NCI-H2029 treated with DMSO at 0.1 percent for 48 hours (cell line): ENCODE data around the gene CR1L.
"Not testable (repeated sequence)": the region's sequence is repeated elsewhere in the genome, so short reads cannot be mapped to it uniquely, and the experiment has no call there.

ENCODE experiments used
- DNase-seq: peaks from one replicate; lab custom pipeline; 2025; lab: John Stamatoyannopoulos, UW

Gene CR1L

GRCh38 chr1:207682872-207683434 lies 38.0 kb downstream of the CR1L start:
- not testable (repeated sequence) for DNase-seq

- DNase-seq = not testable (repeated sequence)
Observed at GRCh38 chr1:207690551-207690950, 45.6 kb downstream of the CR1L start.

- DNase-seq = no peak
Observed at GRCh38 chr1:207691010-207691409, 46.1 kb downstream of the CR1L start.

GRCh38 chr1:207691841-207692240 lies 46.9 kb downstream of the CR1L start:
- DNase-seq = no peak

GRCh38 chr1:207692291-207692690 lies 47.4 kb downstream of the CR1L start:
- not testable (repeated sequence) for DNase-seq

GRCh38 chr1:207695891-207696290 lies 51.0 kb downstream of the CR1L start:
- no peak for DNase-seq

GRCh38 chr1:207698822-207699483 lies 54.0 kb downstream of the CR1L start:
- peak; percentile 32 for DNase-seq

GRCh38 chr1:207702317-207702716 lies 57.4 kb downstream of the CR1L start:
- no peak for DNase-seq

- no peak for DNase-seq
Observed at GRCh38 chr1:207703712-207704111, 58.8 kb downstream of the CR1L start.

- not testable (repeated sequence) for DNase-seq
Observed at GRCh38 chr1:207708004-207708403, 63.1 kb downstream of the CR1L start.

- no peak for DNase-seq
Observed at GRCh38 chr1:207711285-207711684, 66.4 kb downstream of the CR1L start.

GRCh38 chr1:207712701-207713100 lies 67.8 kb downstream of the CR1L start:
- DNase-seq = not testable (repeated sequence)

GRCh38 chr1:207713529-207713928 lies 68.6 kb downstream of the CR1L start:
- DNase-seq = no peak

GRCh38 chr1:207719234-207719633 lies 74.3 kb downstream of the CR1L start:
- DNase-seq = no peak

GRCh38 chr1:207728200-207728858 lies 83.4 kb downstream of the CR1L start:
- not testable (repeated sequence) for DNase-seq

- DNase-seq = not testable (repeated sequence)
Observed at GRCh38 chr1:207737503-207738157, 92.7 kb downstream of the CR1L start.

- not testable (repeated sequence) for DNase-seq
Observed at GRCh38 chr1:207738158-207738659, 93.3 kb downstream of the CR1L start.

- no peak for DNase-seq
Observed at GRCh38 chr1:207740207-207740606, 95.3 kb downstream of the CR1L start.

- DNase-seq = no peak
Observed at GRCh38 chr1:207742850-207743555, 98.1 kb downstream of the CR1L start.

GRCh38 chr1:207744000-207744534 lies 99.1 kb downstream of the CR1L start:
- no peak for DNase-seq

- DNase-seq = no peak
Observed at GRCh38 chr1:207745285-207745684, 100.4 kb downstream of the CR1L start.
